OCI-M2 (cell line): ENCODE results near the gene SLC38A11.

Experiments used
- DNase-seq: peaks from one replicate; lab custom pipeline; 2025; ENCODE audit not compliant: unreplicated experiment; lab: John Stamatoyannopoulos, UW

SLC38A11 gene

GRCh38 chr2:164917296-164917903 is 37.9 kb downstream of the SLC38A11 start:
- DNase-seq, result no peak

GRCh38 chr2:164915566-164915965 is 39.8 kb downstream of the SLC38A11 start:
- DNase-seq, result no peak

GRCh38 chr2:164913640-164914350 is 41.5 kb downstream of the SLC38A11 start:
- no peak for DNase-seq

GRCh38 chr2:164913011-164913410 is 42.3 kb downstream of the SLC38A11 start:
- no peak for DNase-seq

GRCh38 chr2:164911832-164912231 is 43.5 kb downstream of the SLC38A11 start:
- no peak for DNase-seq

- DNase-seq, result no peak
These were observed 45.0 kb downstream of the SLC38A11 start for GRCh38 chr2:164910101-164910899.

- no peak for DNase-seq
These were observed 48.4 kb downstream of the SLC38A11 start for GRCh38 chr2:164906947-164907346.

GRCh38 chr2:164905307-164905706 is 50.0 kb downstream of the SLC38A11 start:
- no peak for DNase-seq

GRCh38 chr2:164903951-164904350 is 51.4 kb downstream of the SLC38A11 start:
- no peak for DNase-seq

- DNase-seq, result no peak
These were observed 52.1 kb downstream of the SLC38A11 start for GRCh38 chr2:164903204-164903603.

- DNase-seq, result no peak
These were observed 56.2 kb downstream of the SLC38A11 start for GRCh38 chr2:164899121-164899520.

GRCh38 chr2:164898475-164898874 is 56.9 kb downstream of the SLC38A11 start:
- no peak for DNase-seq

GRCh38 chr2:164897469-164898260 is 57.7 kb downstream of the SLC38A11 start:
- no peak for DNase-seq

GRCh38 chr2:164896634-164897355 is 58.5 kb downstream of the SLC38A11 start:
- no peak for DNase-seq

GRCh38 chr2:164896226-164896625 is 59.1 kb downstream of the SLC38A11 start:
- DNase-seq, result no peak

- no peak for DNase-seq
These were observed 63.9 kb downstream of the SLC38A11 start for GRCh38 chr2:164891460-164891859.

- no peak for DNase-seq
These were observed 64.8 kb downstream of the SLC38A11 start for GRCh38 chr2:164890544-164890943.

GRCh38 chr2:164888592-164888991 is 66.7 kb downstream of the SLC38A11 start:
- DNase-seq, result no peak

GRCh38 chr2:164887434-164888144 is 67.7 kb downstream of the SLC38A11 start:
- DNase-seq, result no peak

- no peak for DNase-seq
These were observed 73.0 kb downstream of the SLC38A11 start for GRCh38 chr2:164882276-164882675.
